Measurements from ENCODE around the gene TMEM79. TPM values are rescaled to one million over a fixed set of nuclear protein-coding genes. Genes with fewer than 3 reads are reported as not detected.

The TMEM79 gene
- total RNA-seq, 1 experiment from 2014 or later: 9.1 TPM

- H3K4me3 ChIP-seq (ENCODE audit: low read depth, low read length, poor library complexity, severe bottlenecking): no peak overlapping the region
- H3K27ac ChIP-seq (ENCODE audit: low read depth, low read length, poor library complexity, severe bottlenecking): no peak overlapping the region
- peaks cover 53% of the 10 kb centered on the region for H3K36me3 ChIP-seq (ENCODE audit: insufficient read depth, low read length, poor library complexity, severe bottlenecking)
- POLR2A ChIA-PET (ENCODE audit: low non-redundant PET): no interaction called here
- TF ChIP-seq EZH2 (IDR thresholded peaks at IDR 0.05; ENCODE audit: borderline replicate concordance, low read depth, low read length, poor library complexity, severe bottlenecking) (no peak), CTCF (conservative IDR thresholded peaks at IDR 0.05; ENCODE audit: low read depth, low read length) (no peak)
- no peaks in the 10 kb centered on the region for H3K4me1 ChIP-seq (ENCODE audit: insufficient read depth, low read length, poor library complexity, severe bottlenecking)
- BruUV-seq (replicated peaks): no TSS peak
- no peaks in the 10 kb centered on the region for H3K27me3 ChIP-seq (replicated peaks; ENCODE audit: insufficient read depth, low read depth, low read length, poor library complexity)
- CTCF ChIA-PET: no interaction called here
- intact Hi-C loops (cut with micrococcal nuclease; ENCODE audit: unreplicated experiment): no loop called here
- DNase-seq (ENCODE audit: low spot score): no peak
- no peaks in the 10 kb centered on the region for H3K9me3 ChIP-seq (ENCODE audit: low read depth, low read length, poor library complexity, severe bottlenecking)
These were observed 32.6 kb upstream of the TMEM79 start for GRCh38 chr1:156251527-156251926.

- Histone ChIP-seq H3K4me3 (ENCODE audit: low read depth, low read length, poor library complexity, severe bottlenecking) (no peak overlapping the region), H3K27me3 (replicated peaks; ENCODE audit: insufficient read depth, low read depth, low read length, poor library complexity) (no peaks in the 10 kb centered on the region), H3K36me3 (ENCODE audit: insufficient read depth, low read length, poor library complexity, severe bottlenecking) (peaks cover 73% of the 10 kb centered on the region), H3K9me3 (ENCODE audit: low read depth, low read length, poor library complexity, severe bottlenecking) (no peaks in the 10 kb centered on the region), H3K27ac (ENCODE audit: low read depth, low read length, poor library complexity, severe bottlenecking) (no peak overlapping the region), H3K4me1 (ENCODE audit: insufficient read depth, low read length, poor library complexity, severe bottlenecking) (no peaks in the 10 kb centered on the region)
- intact Hi-C loops (cut with micrococcal nuclease; ENCODE audit: unreplicated experiment): no loop called here
- ChIA-PET CTCF (interaction anchor here (1.4 kb wide), 1 partner anchor 29 kb away, joined by 3 read pairs; no protein-coding TSS in a partner anchor), POLR2A (ENCODE audit: low non-redundant PET) (no interaction called here)
- TF ChIP-seq EZH2 (IDR thresholded peaks at IDR 0.05; ENCODE audit: borderline replicate concordance, low read depth, low read length, poor library complexity, severe bottlenecking) (no peak), CTCF (conservative IDR thresholded peaks at IDR 0.05; ENCODE audit: low read depth, low read length) (no peak)
- no TSS peak for BruUV-seq (replicated peaks)
- DNase-seq (ENCODE audit: low spot score): no peak
These were observed 30.5 kb upstream of the TMEM79 start for GRCh38 chr1:156253634-156254033.

GRCh38 chr1:156257711-156258110 lies 26.4 kb upstream of the TMEM79 start:
- no TSS peak for BruUV-seq (replicated peaks)
- Histone ChIP-seq H3K36me3 (ENCODE audit: insufficient read depth, low read length, poor library complexity, severe bottlenecking) (peaks cover 76% of the 10 kb centered on the region), H3K4me1 (ENCODE audit: insufficient read depth, low read length, poor library complexity, severe bottlenecking) (no peaks in the 10 kb centered on the region), H3K27ac (ENCODE audit: low read depth, low read length, poor library complexity, severe bottlenecking) (no peak overlapping the region), H3K4me3 (ENCODE audit: low read depth, low read length, poor library complexity, severe bottlenecking) (no peak overlapping the region), H3K27me3 (replicated peaks; ENCODE audit: insufficient read depth, low read depth, low read length, poor library complexity) (no peaks in the 10 kb centered on the region), H3K9me3 (ENCODE audit: low read depth, low read length, poor library complexity, severe bottlenecking) (no peaks in the 10 kb centered on the region)
- ChIA-PET POLR2A (ENCODE audit: low non-redundant PET) (no interaction called here), CTCF (no interaction called here)
- DNase-seq (ENCODE audit: low spot score): no peak
- TF ChIP-seq EZH2 (IDR thresholded peaks at IDR 0.05; ENCODE audit: borderline replicate concordance, low read depth, low read length, poor library complexity, severe bottlenecking) (no peak), CTCF (conservative IDR thresholded peaks at IDR 0.05; ENCODE audit: low read depth, low read length) (no peak)
- intact Hi-C loops (cut with micrococcal nuclease; ENCODE audit: unreplicated experiment): no loop called here

Data from A673 (cell line).